Keratinocyte (primary cell): ENCODE data around the gene KREMEN2.

Source experiments
- EZH2 ChIP-seq: IDR thresholded peaks from one replicate; pipeline ENCODE4 v1.6.1; 2012; ENCODE audit warnings: inconsistent platforms, mild to moderate bottlenecking, low read length, moderate library complexity
- TF ChIP-seq, protein P1 (sequence below), 3 experiments: IDR thresholded peaks in 1 of 3; conservative IDR thresholded peaks in 1 of 3; optimal IDR thresholded peaks in 1 of 3; 2 replicates in 2 of 3; 3 replicates in 1 of 3; pipeline versions ENCODE3 to v1.5.1; 2011; ENCODE audit warnings: low read length in 3 of 3, mild to moderate bottlenecking in 3 of 3, moderate library complexity in 2 of 3, control low read depth in 1 of 3, inconsistent platforms in 1 of 3; ENCODE audit not compliant: insufficient read depth in 2 of 3; ENCODE audit errors: extremely low read depth in 1 of 3

DNA sequence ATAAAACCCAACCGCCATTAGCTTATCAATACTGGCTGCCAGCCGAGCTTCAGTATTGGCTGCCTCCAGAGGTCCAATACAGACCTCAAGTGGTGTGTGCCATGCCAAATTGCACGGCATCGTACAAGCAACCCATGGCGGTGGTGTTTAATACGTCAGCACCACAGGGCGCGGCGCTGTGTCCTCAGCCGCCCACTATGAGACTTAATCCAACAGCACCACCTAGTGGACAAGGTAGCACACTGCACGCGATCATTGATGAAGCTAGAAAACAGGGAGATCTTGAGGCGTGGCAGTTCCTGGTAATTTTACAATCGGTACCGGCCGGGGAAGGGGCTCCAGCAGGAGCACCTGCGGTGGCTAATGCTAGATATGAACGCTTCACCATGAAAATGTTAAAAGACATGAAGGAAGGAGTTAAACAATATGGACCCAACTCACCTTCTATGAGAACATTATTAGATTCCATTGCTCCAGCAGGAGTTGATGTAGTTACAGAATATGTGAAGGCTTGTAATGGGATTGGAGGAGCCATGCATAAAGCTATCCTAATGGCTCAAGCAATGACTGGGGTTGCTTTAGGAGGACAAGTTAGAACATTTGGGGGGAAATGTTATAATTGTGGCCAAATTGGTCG, 36.9 kb upstream of the KREMEN2 start:
- no peak for TF ChIP-seq EZH2
- TF ChIP-seq, protein P1, sequence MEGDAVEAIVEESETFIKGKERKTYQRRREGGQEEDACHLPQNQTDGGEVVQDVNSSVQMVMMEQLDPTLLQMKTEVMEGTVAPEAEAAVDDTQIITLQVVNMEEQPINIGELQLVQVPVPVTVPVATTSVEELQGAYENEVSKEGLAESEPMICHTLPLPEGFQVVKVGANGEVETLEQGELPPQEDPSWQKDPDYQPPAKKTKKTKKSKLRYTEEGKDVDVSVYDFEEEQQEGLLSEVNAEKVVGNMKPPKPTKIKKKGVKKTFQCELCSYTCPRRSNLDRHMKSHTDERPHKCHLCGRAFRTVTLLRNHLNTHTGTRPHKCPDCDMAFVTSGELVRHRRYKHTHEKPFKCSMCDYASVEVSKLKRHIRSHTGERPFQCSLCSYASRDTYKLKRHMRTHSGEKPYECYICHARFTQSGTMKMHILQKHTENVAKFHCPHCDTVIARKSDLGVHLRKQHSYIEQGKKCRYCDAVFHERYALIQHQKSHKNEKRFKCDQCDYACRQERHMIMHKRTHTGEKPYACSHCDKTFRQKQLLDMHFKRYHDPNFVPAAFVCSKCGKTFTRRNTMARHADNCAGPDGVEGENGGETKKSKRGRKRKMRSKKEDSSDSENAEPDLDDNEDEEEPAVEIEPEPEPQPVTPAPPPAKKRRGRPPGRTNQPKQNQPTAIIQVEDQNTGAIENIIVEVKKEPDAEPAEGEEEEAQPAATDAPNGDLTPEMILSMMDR (optimal IDR thresholded peaks at IDR 0.05 in 1 of 3, IDR thresholded peaks at IDR 0.05 in 1 of 3, conservative IDR thresholded peaks at IDR 0.05 in 1 of 3; ENCODE audit: extremely low read depth in 1 of 3, insufficient read depth in 2 of 3, low read length in 3 of 3) = peak; percentile 82 to 97 (median 95)
